Measurements from ENCODE around the gene FAM184B. TPM values are rescaled to one million over a fixed set of nuclear protein-coding genes. Genes with fewer than 3 reads are reported as not detected.

FAM184B gene
- total RNA-seq, 1 experiment from 2014 or later = 0.17 TPM

- TF ChIP-seq ATF6 (CRISPR knock-in tag; IDR thresholded peaks at IDR 0.05) = no peak
Observed at GRCh38 chr4:17657090-17657489, 124.3 kb downstream of the FAM184B start (continued).

- no peaks in the 10 kb centered on the region for H3K4me1 Mint-ChIP-seq
- H3K9me3 Mint-ChIP-seq = 0 out of 2 replicates have a peak, but pooled peaks cover 4% of the 10 kb centered on the region
- no peak overlapping the region for H3K4me3 Mint-ChIP-seq
- no peaks in the 10 kb centered on the region for H3K36me3 Mint-ChIP-seq
- ChIA-PET POLR2A (no interaction called here), CTCF (no interaction called here)
- H3K27ac Mint-ChIP-seq = no peak overlapping the region
- H3K27me3 Mint-ChIP-seq (ENCODE audit: low read depth) = 0 out of 2 replicates have a peak, but pooled peaks cover 3% of the 10 kb centered on the region
- DNase-seq (ENCODE audit: low spot score) = no peak
- no peak for ATAC-seq
- no peak for TF ChIP-seq FOXP4 (CRISPR knock-in tag; IDR thresholded peaks at IDR 0.05)
- TF ChIP-seq ZMAT4 (CRISPR knock-in tag; IDR thresholded peaks at IDR 0.05) = no peak
- TF ChIP-seq SP1 (CRISPR knock-in tag; conservative IDR thresholded peaks at IDR 0.05) = no peak
Observed at GRCh38 chr4:17654701-17655100, 126.7 kb downstream of the FAM184B start.

GRCh38 chr4:17650406-17650805 lies 131.0 kb downstream of the FAM184B start:
- ChIA-PET POLR2A (no interaction called here), CTCF (no interaction called here)
- H3K36me3 Mint-ChIP-seq = no peaks in the 10 kb centered on the region
- ATAC-seq (no peak), DNase-seq (ENCODE audit: low spot score) (no peak)
- peaks cover 6% of the 10 kb centered on the region for H3K27me3 Mint-ChIP-seq (ENCODE audit: low read depth)
- H3K27ac Mint-ChIP-seq = no peak overlapping the region
- H3K4me3 Mint-ChIP-seq = no peak overlapping the region
- no peak for TF ChIP-seq ATF2 (CRISPR knock-in tag; IDR thresholded peaks at IDR 0.05; ENCODE audit: borderline replicate concordance, low read depth)
- no peak for TF ChIP-seq SMAD4 (CRISPR knock-in tag; IDR thresholded peaks at IDR 0.05)
- no peak for TF ChIP-seq ZNF512 (CRISPR knock-in tag; IDR thresholded peaks at IDR 0.05; ENCODE audit: borderline replicate concordance)
- TF ChIP-seq JUN (CRISPR knock-in tag; IDR thresholded peaks at IDR 0.05) = no peak
- TF ChIP-seq RELA (CRISPR knock-in tag; IDR thresholded peaks at IDR 0.05; ENCODE audit: borderline replicate concordance) = no peak
- TF ChIP-seq RORB (CRISPR knock-in tag; IDR thresholded peaks at IDR 0.05) = no peak
- TF ChIP-seq TEAD1 (CRISPR knock-in tag; IDR thresholded peaks at IDR 0.05) = no peak
- TF ChIP-seq ZNF416 (CRISPR knock-in tag; IDR thresholded peaks at IDR 0.05) = no peak
- no peak for TF ChIP-seq TCF7 (CRISPR knock-in tag; IDR thresholded peaks at IDR 0.05; ENCODE audit: low read depth)
- TF ChIP-seq TEAD4 (CRISPR knock-in tag; IDR thresholded peaks at IDR 0.05) = no peak
- no peak for TF ChIP-seq GRHL2 (CRISPR knock-in tag; IDR thresholded peaks at IDR 0.05; ENCODE audit: insufficient replicate concordance, severe bottlenecking)
- TF ChIP-seq ZNF219 (CRISPR knock-in tag; IDR thresholded peaks at IDR 0.05; ENCODE audit: borderline replicate concordance) = no peak
- no peak for TF ChIP-seq MYBL2 (CRISPR knock-in tag; IDR thresholded peaks at IDR 0.05)
- no peak for TF ChIP-seq EMX1 (CRISPR knock-in tag; IDR thresholded peaks at IDR 0.05)
- peaks cover 7% of the 10 kb centered on the region for H3K9me3 Mint-ChIP-seq
- no peaks in the 10 kb centered on the region for H3K4me1 Mint-ChIP-seq

Data from WTC11 (cell line).